ENCODE data around the gene TCF25.

GRCh38 chr16:89902980-89903379, 29.6 kb downstream of the TCF25 start:
- TF ChIP-seq, protein P1, sequence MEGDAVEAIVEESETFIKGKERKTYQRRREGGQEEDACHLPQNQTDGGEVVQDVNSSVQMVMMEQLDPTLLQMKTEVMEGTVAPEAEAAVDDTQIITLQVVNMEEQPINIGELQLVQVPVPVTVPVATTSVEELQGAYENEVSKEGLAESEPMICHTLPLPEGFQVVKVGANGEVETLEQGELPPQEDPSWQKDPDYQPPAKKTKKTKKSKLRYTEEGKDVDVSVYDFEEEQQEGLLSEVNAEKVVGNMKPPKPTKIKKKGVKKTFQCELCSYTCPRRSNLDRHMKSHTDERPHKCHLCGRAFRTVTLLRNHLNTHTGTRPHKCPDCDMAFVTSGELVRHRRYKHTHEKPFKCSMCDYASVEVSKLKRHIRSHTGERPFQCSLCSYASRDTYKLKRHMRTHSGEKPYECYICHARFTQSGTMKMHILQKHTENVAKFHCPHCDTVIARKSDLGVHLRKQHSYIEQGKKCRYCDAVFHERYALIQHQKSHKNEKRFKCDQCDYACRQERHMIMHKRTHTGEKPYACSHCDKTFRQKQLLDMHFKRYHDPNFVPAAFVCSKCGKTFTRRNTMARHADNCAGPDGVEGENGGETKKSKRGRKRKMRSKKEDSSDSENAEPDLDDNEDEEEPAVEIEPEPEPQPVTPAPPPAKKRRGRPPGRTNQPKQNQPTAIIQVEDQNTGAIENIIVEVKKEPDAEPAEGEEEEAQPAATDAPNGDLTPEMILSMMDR (IDR thresholded peaks at IDR 0.05): no peak
- TF ChIP-seq POLR2A (IDR thresholded peaks at IDR 0.05) (no peak), POLR2AphosphoS5 (IDR thresholded peaks at IDR 0.05) (no peak)
